Trophoblast cell (in vitro differentiated cells and primary cell): Measurements from ENCODE around the gene TCF3.
A peak's percentile ranks its signal among the peaks of the same experiment; 100 is the strongest.

Experiments used
- DNase-seq, 2 donors: peaks; one replicate each; pipeline ENCODE4 v3.0.0-alpha.2; 2016
- H2AFZ ChIP-seq: 2 replicates; pipeline ENCODE4 v1.6.1; 2013; ENCODE audit warnings: low read length, moderate library complexity, mild to moderate bottlenecking; ENCODE audit not compliant: insufficient read depth, poor library complexity
- H2AK5ac ChIP-seq: 2 replicates; pipeline ENCODE4 v1.6.1; 2013; ENCODE audit warnings: mild to moderate bottlenecking, low read length
- H2BK120ac ChIP-seq: 2 replicates; pipeline ENCODE4 v1.6.1; 2013; ENCODE audit warnings: low read length, mild to moderate bottlenecking, moderate library complexity; ENCODE audit not compliant: insufficient read depth, poor library complexity
- H2BK12ac ChIP-seq: 2 replicates; pipeline ENCODE4 v1.6.1; 2013; ENCODE audit warnings: mild to moderate bottlenecking, low read length, moderate library complexity
- H2BK5ac ChIP-seq: 2 replicates; pipeline ENCODE4 v1.6.1; 2013; ENCODE audit warnings: low read length, low read depth, moderate library complexity, mild to moderate bottlenecking; ENCODE audit not compliant: poor library complexity
- H3K14ac ChIP-seq: 2 replicates; pipeline ENCODE4 v1.6.1; 2013; ENCODE audit warnings: mild to moderate bottlenecking, low read length
- H3K18ac ChIP-seq: 2 replicates; pipeline ENCODE4 v1.6.1; 2013; ENCODE audit warnings: mild to moderate bottlenecking, low read length
- H3K23ac ChIP-seq: 2 replicates; pipeline ENCODE4 v1.6.1; 2013; ENCODE audit warnings: low read length
- H3K27ac ChIP-seq: 2 replicates; pipeline ENCODE4 v1.5.1; 2013; ENCODE audit warnings: low read depth, mild to moderate bottlenecking, inconsistent platforms, low read length, moderate library complexity
- H3K27me3 ChIP-seq: 2 replicates; pipeline ENCODE4 v1.6.1; 2013; ENCODE audit warnings: inconsistent platforms, mild to moderate bottlenecking, low read length, moderate library complexity; ENCODE audit not compliant: insufficient read depth
- H3K36me3 ChIP-seq, 2 experiments: 1 replicate in 1 of 2; 2 replicates in 1 of 2; pipeline ENCODE4 v1.6.1; 2013; ENCODE audit warnings: low read length in 2 of 2, mild to moderate bottlenecking in 2 of 2, moderate library complexity in 1 of 2; ENCODE audit not compliant: insufficient read depth in 2 of 2, control insufficient read depth in 1 of 2
- H3K4ac ChIP-seq: 2 replicates; pipeline ENCODE4 v1.6.1; 2013; ENCODE audit warnings: low read depth, mild to moderate bottlenecking, low read length, moderate library complexity
- H3K4me1 ChIP-seq, 2 experiments: 1 replicate in 1 of 2; 2 replicates in 1 of 2; pipeline ENCODE4 v1.6.1; 2013; ENCODE audit warnings: low read length in 2 of 2, mild to moderate bottlenecking in 2 of 2, moderate library complexity in 1 of 2; ENCODE audit not compliant: insufficient read depth in 2 of 2, control insufficient read depth in 1 of 2
- H3K4me2 ChIP-seq: 2 replicates; pipeline ENCODE4 v1.6.1; 2013; ENCODE audit warnings: inconsistent platforms, mild to moderate bottlenecking, low read length, moderate library complexity
- H3K4me3 ChIP-seq: 2 replicates; pipeline ENCODE4 v1.5.1; 2013; ENCODE audit warnings: mild to moderate bottlenecking, low read depth, low read length, inconsistent platforms
- H3K79me1 ChIP-seq: one replicate; pipeline ENCODE4 v1.6.1; 2013; ENCODE audit warnings: low read length
- H3K79me2 ChIP-seq: 2 replicates; pipeline ENCODE4 v1.6.1; 2013; ENCODE audit warnings: low read length, mild to moderate bottlenecking; ENCODE audit not compliant: control insufficient read depth, insufficient read depth, poor library complexity
- H3K9ac ChIP-seq: 2 replicates; pipeline ENCODE4 v1.6.1; 2013; ENCODE audit warnings: mild to moderate bottlenecking, low read length
- H3K9me3 ChIP-seq: 2 replicates; pipeline ENCODE4 v1.6.1; 2013; ENCODE audit warnings: low read depth, mild to moderate bottlenecking, control low read depth, inconsistent platforms, low read length; ENCODE audit not compliant: insufficient read depth
- H4K12ac ChIP-seq: 2 replicates; pipeline ENCODE4 v1.6.1; 2013; ENCODE audit warnings: low read depth, mild to moderate bottlenecking, low read length, moderate library complexity
- H4K8ac ChIP-seq: 2 replicates; pipeline ENCODE4 v1.6.1; 2013; ENCODE audit warnings: low read depth, mild to moderate bottlenecking, low read length, moderate library complexity
- H4K91ac ChIP-seq: one replicate; pipeline ENCODE4 v1.6.1; 2013; ENCODE audit warnings: low read depth, mild to moderate bottlenecking, low read length, moderate library complexity
- WGBS: extraction: QIAGEN DNeasy Blood & Tissue Kit; methylation state at CpG from one replicate; pipeline ENCODE4 v1.1.7; 2013; ENCODE audit warnings: missing lambda C conversion rate; ENCODE audit not compliant: insufficient read length, insufficient coverage; ENCODE audit errors: extremely low coverage; 5-methylcytosine and 5-hydroxymethylcytosine counted together

The TCF3 gene

DNA sequence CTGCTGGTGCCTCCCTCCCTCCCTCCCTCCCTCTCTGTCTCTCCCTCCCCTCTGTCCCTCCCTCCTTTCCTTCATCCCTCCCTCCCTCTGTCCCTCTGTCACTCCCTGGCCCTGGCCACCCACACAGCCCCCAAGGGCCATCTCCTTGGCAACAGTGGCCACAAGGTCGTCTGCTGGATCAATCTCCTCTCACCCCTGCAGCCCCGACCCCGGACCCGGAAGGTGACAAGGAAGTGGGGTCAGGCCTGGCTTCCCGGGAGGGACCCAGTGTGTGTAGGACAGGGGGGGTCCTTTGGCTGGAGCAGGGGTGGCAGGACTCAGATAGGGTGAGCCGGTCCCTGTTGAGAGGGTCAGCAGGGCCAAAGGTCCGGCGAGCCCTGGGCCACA lies 21.9 kb upstream of the TCF3 start:
- Histone ChIP-seq H3K23ac (no peak overlapping the region), H3K9me3 (peaks cover 7% of the 10 kb centered on the region), H4K12ac (no peak overlapping the region), H3K4me2 (no peak overlapping the region), H3K79me2 (no peaks in the 10 kb centered on the region), H3K27ac (no peak overlapping the region), H2AFZ (no peak overlapping the region), H2BK5ac (no peak overlapping the region), H4K8ac (no peak overlapping the region), H3K36me3 (no peaks in the 10 kb centered on the region), H3K18ac (no peak overlapping the region), H3K79me1 (no peaks in the 10 kb centered on the region), H4K91ac (no peak overlapping the region), H2BK120ac (no peak overlapping the region), H3K4ac (no peak overlapping the region), H3K4me3 (no peak overlapping the region), H3K9ac (no peak overlapping the region), H3K4me1 (peaks cover 0 to 3% of the 10 kb centered on the region in 2 experiments), H2BK12ac (no peak overlapping the region), H2AK5ac (no peak overlapping the region), H3K14ac (no peak overlapping the region), H3K27me3 (peaks cover 33% of the 10 kb centered on the region)
- no CpG with 5 or more reads among the region's 8 CpGs for WGBS
- no peak for DNase-seq

DNA sequence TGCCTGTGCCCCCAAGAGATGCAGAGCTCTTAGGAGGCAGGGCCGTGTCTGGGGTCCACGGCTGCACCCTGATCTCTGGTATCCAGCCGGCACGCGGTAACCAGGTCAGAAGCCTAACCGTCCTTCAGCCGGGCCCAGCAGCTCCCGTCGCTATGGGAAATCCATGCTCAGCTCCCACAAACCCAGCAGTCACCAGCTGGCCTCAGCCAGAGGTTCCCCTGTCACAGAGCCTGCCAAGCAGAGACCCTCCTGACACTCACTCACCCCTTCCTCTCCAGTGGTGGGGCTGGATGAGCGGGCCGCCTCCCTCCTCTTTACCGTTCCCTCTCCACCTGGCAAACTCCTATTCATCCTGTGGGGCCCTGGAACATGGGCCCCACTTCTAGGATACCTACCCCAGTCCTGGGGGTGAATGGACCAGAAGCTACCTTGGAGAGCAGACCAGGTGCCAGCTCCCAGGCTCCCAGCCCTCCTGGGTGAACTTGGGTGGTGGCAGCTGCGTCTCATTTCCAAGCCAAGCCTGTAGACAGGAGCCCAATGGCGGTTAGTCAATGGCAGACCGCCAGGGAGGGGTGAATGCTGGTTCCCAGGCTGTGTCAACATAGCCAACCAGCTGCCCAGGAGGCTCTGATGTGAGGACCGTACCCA lies 21.4 kb upstream of the TCF3 start:
- Histone ChIP-seq H3K4me1 (peaks cover 0 to 3% of the 10 kb centered on the region in 2 experiments), H2BK12ac (no peak overlapping the region), H3K9me3 (peaks cover 7% of the 10 kb centered on the region), H3K18ac (no peak overlapping the region), H4K12ac (no peak overlapping the region), H2AFZ (no peak overlapping the region), H3K27me3 (peaks cover 38% of the 10 kb centered on the region), H2BK5ac (no peak overlapping the region), H4K8ac (no peak overlapping the region), H3K4ac (no peak overlapping the region), H3K23ac (no peak overlapping the region), H3K27ac (no peak overlapping the region), H3K4me2 (no peak overlapping the region), H4K91ac (no peak overlapping the region), H3K4me3 (no peak overlapping the region), H2BK120ac (no peak overlapping the region), H3K36me3 (no peaks in the 10 kb centered on the region), H3K9ac (no peak overlapping the region), H3K79me2 (no peaks in the 10 kb centered on the region), H2AK5ac (no peak overlapping the region), H3K79me1 (no peaks in the 10 kb centered on the region), H3K14ac (no peak overlapping the region)
- no peak for DNase-seq
- WGBS: no CpG with 5 or more reads among the region's 16 CpGs

DNA sequence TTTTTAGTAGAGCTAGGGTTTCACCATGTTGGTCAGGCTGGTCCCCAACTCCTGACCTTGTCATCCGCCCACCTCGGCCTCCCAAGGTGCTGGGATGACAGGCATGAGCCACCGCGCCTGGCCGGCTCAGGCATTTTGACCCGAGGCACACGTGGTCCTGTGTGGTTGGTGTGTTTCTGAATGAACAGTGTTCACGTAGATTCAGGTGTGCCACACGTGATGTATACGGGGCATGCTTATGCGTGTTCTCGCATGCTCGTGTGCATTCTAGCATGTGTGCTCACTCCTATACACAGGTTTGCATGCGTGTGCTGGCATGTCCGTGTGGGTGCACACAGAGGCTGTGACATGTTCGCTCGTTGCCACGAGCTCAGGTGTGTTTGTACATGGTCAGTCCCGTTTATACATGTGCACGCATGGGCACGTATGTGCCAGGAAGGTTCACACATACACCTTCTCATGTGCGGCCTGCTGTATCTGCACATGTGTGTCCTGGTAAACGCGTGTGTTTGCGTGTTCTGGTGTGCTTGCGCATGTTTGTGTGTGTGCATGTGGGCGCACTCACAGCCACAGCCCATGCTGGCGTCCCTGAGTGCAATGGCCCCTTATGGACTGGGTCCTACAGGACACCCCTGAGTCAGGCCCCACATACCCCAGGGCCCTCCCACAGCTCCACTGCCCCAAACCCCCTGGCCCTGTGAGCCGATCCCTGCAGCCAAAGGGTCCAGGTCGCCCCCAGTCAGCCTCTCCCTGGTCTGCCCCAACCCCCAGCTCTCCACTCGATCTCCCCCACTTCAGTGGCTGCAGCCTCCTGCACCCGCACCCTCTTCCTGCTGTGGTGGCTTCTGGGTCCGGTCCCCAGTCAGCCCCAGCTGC lies 20.6 kb upstream of the TCF3 start:
- no peak for DNase-seq
- Histone ChIP-seq H2BK120ac (no peak overlapping the region), H3K4me3 (no peak overlapping the region), H2AK5ac (no peak overlapping the region), H3K79me2 (no peaks in the 10 kb centered on the region), H4K8ac (no peak overlapping the region), H2AFZ (no peak overlapping the region), H3K79me1 (no peaks in the 10 kb centered on the region), H3K4me2 (no peak overlapping the region), H3K23ac (no peak overlapping the region), H2BK12ac (no peak overlapping the region), H4K91ac (no peak overlapping the region), H3K18ac (no peak overlapping the region), H3K14ac (no peak overlapping the region), H3K4ac (no peak overlapping the region), H3K9ac (no peak overlapping the region), H3K9me3 (peaks cover 7% of the 10 kb centered on the region), H3K4me1 (peaks cover 0 to 3% of the 10 kb centered on the region in 2 experiments), H2BK5ac (no peak overlapping the region), H4K12ac (no peak overlapping the region), H3K27me3 (peaks cover 44% of the 10 kb centered on the region), H3K36me3 (no peaks in the 10 kb centered on the region), H3K27ac (no peak overlapping the region)
- no CpG with 5 or more reads among the region's 33 CpGs for WGBS

DNA sequence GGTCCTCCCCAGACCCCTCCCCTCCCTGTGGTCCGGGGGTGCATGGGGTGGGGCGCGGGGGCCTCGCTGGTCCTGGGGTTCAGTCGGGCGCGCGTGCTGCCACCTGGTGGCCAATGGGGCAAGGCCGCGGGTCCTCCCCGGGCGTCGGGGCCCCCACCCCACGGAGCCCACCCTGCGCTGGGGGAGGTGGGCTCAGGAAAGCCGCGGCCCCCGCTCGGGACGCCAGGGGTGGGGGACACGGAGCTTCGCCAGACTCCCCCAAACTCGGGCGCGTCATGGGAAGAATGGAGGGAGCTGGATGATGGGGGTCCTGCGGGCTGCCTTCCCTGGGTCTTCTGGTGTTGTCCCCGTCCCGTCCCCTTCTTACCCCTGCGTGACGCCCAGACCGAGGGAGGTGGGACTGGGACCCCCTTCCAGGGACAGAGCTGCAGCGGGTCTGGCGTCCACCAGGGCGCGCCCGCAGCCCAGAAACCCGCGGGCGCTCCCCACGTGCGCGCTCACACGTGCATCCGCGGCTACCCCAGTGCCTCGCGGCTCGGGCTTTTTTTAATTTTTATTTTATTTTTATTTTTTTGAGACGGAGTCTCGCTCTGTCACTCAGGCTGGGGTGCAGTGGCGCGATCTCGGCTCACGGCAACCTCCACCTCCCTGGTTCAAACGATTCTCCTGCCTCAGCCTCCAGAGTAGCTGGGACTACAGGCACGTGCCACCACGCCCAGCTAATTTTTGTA lies 19.8 kb upstream of the TCF3 start:
- Histone ChIP-seq H3K79me2 (no peaks in the 10 kb centered on the region), H3K79me1 (no peaks in the 10 kb centered on the region), H3K4me3 (no peak overlapping the region), H2BK5ac (no peak overlapping the region), H3K27ac (no peak overlapping the region), H2BK12ac (no peak overlapping the region), H3K27me3 (peaks cover 40% of the 10 kb centered on the region), H3K14ac (no peak overlapping the region), H3K4ac (no peak overlapping the region), H3K23ac (no peak overlapping the region), H3K36me3 (no peaks in the 10 kb centered on the region), H4K12ac (peak overlapping the region; percentile 50), H2AK5ac (no peak overlapping the region), H2BK120ac (no peak overlapping the region), H2AFZ (peak overlapping the region; percentile 38), H4K8ac (no peak overlapping the region), H3K18ac (no peak overlapping the region), H3K4me1 (peaks cover 0 to 3% of the 10 kb centered on the region in 2 experiments), H3K9ac (no peak overlapping the region), H4K91ac (no peak overlapping the region), H3K9me3 (peaks cover 7% of the 10 kb centered on the region), H3K4me2 (no peak overlapping the region)
- peak in 1 of 2 donors; percentile 29 for DNase-seq
- no CpG with 5 or more reads among the region's 57 CpGs for WGBS
